AG08395 (cell line): ENCODE results near the gene NLRP11.

Experiments
- DNase-seq: peaks from one replicate; pipeline ENCODE4 v3.0.0; 2012; ENCODE audit warnings: mixed read lengths, low spot score

NLRP11 gene

DNA sequence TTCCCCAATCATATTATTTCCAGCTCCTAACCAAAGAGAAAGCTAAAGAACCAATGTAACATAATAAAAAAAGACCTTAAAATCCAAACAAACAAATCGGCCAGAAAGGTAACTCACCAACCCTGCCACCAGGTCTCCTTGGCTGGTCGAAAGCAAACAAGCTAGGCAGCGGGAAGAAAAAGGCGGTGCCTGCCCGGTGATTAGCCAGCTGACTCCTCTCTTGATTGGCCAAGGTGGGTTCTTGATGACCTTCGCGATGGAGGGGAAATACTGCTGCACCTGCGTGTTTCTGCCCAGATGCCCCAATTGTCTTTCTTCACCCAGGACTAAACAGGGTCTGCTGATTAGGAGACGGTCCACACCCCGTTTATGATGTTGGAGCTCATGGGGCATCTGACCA is at the start of gene NLRP11:
TSS of gene NLRP11 (minus strand) at position 154 of the 400 bp plus-strand sequence. CDS start 13,825 bp downstream, outside the sequence.
- DNase-seq, result no peak

DNA sequence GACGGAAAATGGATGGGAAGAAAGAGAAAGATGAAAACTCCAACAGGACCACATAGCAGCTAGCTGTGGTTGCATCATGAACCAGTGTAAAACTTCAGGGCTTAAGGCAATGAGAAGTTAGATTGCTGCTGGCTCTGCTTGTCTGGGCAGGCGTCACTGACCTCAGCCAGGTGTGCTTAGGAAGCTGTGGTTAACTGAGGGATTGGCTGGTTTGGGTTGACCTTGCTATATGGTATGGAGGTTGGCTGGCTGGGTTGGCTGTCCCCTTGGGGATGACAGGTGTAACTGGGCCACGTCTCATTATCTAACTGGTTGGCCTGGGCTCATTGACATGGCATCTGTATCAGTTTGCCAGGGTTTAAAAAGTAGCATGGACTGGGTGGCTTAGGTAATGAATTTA is 45.4 kb upstream of the NLRP11 start:
- DNase-seq, result no peak

DNA sequence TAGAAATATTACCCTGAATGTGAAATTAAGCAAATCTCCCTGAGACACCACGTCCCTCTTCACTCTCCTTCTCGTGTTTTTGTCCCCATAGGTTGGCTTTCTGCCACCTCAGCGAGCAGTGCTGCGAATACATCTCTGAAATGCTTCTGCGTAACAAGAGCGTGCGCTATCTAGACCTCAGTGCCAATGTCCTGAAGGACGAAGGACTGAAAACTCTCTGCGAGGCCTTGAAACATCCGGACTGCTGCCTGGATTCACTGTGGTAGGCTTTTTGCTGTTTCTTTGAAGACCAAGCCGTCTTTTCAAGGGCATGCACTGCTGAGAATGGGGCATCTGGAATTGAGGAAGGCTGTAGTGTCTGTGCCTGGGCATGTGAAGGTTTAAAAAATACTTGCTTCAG is 38.9 kb upstream of the NLRP11 start:
- no peak for DNase-seq

DNA sequence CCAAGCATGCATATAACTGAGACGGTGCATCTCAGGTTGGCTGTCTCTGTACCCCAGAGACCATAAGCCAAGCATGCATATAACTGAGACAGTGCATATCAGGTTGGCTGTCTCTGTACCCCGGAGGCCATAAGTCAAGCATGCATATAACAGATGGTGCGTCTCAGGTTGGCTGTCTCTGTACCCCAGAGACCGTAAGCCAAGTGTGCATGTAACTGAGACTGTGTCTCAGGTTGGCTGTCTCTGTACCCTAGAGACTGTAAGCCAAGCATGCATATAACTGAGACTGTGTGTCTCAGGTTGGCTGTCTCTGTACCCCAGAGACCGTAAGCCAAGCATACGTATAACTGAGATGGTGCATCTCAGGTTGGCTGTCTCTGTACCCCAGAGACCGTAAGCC is 35.3 kb upstream of the NLRP11 start:
- DNase-seq, result no peak

DNA sequence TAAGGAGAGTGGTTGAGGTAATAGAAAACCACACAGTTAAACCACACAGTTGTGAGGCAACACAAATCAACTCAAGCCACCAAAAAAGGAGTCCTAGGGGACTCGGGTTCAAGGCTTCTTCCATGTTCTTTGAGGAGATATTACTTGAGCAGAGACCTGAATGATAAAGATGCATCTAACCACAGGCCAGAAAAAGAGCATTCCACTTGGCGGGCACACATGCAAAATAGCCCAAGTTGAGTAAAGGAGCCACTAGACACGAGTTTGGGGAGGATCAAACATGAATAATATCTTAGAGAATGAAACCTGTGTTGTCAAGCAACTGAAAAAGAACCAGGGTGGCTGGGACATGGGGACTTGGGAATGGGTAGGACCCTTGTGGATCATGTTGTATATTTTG is 34.7 kb upstream of the NLRP11 start:
- no peak for DNase-seq

DNA sequence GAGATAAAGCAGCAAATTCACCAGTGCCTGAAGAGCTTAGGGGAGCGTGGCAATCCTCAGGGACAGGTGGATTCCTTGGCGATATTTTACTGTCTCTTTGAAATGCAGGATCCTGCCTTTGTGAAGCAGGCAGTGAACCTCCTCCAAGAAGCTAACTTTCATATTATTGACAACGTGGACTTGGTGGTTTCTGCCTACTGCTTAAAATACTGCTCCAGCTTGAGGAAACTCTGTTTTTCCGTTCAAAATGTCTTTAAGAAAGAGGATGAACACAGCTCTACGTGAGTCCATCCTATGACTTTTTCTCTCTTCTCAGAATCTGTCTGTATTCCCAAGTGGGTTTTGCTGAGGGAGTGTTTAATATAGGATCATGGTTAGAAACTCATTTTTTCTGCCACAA is 27.2 kb upstream of the NLRP11 start:
- no peak for DNase-seq

DNA sequence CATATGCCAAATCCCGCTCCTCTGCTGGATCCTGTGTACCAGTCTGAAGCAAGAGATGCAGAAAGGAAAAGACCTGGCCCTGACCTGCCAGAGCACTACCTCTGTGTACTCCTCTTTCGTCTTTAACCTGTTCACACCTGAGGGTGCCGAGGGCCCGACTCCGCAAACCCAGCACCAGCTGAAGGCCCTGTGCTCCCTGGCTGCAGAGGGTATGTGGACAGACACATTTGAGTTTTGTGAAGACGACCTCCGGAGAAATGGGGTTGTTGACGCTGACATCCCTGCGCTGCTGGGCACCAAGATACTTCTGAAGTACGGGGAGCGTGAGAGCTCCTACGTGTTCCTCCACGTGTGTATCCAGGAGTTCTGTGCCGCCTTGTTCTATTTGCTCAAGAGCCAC is 26.6 kb upstream of the NLRP11 start:
- no peak for DNase-seq

DNA sequence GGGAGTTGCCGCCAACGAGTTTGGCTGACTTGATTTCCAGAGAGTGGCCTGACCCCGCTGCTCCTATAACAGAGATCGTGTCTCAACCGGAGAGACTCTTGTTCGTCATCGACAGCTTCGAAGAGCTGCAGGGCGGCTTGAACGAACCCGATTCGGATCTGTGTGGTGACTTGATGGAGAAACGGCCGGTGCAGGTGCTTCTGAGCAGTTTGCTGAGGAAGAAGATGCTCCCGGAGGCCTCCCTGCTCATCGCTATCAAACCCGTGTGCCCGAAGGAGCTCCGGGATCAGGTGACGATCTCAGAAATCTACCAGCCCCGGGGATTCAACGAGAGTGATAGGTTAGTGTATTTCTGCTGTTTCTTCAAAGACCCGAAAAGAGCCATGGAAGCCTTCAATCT is 26.2 kb upstream of the NLRP11 start:
- DNase-seq, result no peak

DNA sequence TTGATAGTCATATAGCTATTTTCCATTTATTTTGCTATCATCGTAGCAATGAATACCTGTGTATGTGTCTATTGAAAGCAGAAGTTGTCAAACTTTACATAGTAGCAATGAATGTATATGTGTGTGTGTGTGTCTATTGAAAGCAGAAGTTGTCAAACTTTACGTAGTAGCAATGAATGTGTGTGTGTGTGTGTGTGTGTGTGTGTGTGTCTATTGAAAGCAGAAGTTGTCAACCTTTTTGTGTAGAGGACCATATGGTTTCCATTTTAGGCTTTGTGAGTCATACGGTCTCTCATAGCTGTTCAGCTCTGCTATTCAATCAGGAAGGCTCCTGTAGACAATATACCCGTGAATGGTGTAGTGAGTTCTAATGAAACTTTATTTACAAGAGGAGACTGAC is 25.4 kb upstream of the NLRP11 start:
- no peak for DNase-seq

DNA sequence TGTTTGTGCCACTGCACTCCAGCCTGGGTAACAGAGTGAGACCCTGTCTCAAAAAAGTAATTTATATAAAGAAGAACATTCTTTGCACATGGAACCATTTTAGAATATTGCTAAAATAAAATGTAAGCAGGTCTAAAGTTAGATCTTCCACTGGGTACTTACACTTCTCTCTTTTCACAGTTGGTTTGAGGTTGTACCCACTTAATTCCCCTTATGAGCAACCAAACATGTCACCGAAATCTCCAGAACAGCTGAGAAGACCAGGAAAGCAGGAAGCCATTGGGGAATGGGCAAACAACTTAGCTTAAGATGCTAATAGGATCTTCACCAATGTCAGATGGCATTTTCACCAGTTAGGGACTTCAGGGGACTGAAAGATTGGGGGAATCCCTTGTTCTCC is 23.4 kb upstream of the NLRP11 start:
- DNase-seq, result no peak

DNA sequence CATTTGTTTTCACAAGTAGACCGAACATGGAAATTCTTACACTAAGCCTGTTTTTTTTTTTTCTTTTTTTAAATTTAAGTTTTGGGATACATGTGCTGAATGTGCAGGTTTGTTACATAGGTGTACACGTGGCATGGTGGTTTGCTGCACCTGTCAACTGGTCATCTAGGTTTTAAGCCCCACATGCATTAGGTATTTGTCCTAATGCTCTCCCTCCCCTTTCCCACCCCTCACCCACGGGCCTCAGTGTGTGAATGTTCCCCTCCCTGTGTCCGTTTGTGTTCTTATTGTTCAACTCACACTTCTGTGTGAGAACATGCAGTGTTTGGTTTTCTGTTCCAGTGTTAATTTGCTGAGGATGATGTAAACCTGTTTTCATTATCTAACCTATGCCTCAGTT is 7.1 kb upstream of the NLRP11 start:
- no peak for DNase-seq

DNA sequence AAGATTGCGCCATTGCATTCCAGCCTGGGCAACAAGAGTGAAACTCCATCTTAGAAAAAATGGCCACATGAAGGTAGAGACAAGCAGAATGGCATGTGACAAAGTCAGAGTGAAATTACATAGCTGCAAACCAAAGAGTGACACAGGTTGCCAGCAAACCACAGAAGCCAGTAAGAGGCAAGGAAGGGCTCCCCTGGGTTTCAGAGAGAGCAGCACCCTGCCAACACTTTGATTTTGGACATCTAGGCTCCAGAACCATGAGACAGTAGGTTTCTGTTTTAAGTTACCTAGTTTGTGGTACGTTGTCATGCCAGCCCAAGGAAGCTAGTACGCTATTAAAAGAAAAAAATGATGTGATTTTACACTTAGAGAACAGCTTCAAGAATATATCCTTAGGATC is 6.5 kb upstream of the NLRP11 start:
- no peak for DNase-seq

DNA sequence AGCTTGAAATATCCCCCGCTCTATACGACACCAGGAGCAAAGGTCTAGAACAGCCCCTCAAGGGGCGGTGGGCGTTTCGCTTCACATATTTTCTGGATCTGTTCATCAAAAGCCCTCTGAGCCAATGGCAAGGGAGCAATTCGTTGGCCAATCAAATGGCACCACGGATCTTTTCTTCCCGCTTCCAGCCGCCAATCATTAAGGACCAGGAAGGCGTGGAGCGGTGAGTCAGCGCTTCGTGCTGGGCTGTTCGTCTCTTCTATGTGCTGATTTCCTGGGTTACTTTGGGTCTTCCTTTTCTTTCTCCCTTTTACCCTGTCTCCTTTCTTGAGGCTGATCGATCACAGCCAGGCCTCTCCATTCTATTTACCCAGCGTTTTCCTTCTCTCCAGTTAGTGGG is 4.5 kb upstream of the NLRP11 start, which contains the start of gene NLRP4:
TSS of gene NLRP4 (plus strand) at position 201 of the 400 bp plus-strand sequence. CDS start 15,541 bp downstream, outside the sequence.
- no peak for DNase-seq

DNA sequence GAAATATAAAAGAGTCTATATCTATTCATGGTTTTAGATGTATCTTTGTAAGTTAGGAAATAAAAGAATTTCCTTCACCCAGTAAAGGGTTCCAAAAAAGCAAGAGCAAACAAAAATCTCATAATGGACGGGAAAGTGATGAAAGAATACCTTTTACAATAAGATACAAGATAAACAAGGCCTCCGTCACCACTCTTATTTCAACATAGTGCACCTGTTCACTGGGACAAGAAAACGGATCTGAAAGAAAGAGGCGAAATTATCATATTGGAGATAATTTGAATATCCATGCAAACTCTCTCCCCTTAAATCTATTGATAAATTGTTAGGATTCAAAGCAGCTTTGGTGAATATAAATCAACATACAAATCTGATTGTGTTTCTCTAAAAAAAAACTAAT is 877 bp upstream of the NLRP11 start:
- DNase-seq, result no peak

DNA sequence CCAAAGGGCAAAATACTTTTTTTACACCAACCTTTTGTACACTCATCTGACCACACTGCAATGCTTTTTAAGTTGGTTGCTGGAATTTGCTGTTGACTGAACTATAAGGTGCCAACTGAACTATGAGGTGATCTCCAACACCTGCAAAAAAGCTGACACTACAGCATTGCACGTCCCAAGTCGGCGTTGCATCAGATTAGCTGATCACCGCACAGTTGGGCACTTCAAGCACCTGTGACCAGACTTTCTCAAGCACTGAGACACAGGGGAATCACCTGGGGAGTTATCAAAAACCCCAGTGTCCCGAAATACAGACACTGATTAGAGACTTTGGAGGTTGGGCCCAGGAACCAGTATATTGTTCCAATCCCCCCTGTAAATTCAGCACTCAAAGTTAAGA is 1.1 kb downstream of the NLRP11 start:
- no peak for DNase-seq

DNA sequence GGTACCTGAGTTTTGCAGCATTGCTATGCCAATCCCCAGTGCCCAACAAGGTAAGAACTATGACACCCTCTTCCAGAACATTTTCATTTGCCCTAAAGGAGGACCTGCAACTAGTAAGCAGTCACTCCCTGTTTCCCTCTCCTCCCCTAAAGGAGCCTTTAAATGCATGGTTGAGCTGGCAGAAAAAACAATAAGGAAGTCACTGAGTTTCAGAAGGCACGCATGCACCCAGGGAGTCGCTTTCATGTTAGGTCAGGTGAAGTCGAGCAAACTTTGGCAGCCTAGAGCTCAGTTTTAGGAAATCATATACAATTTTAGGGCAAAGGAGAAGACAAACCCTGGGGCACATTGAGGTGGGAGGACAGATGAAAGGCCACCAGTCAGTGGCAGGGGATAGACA is 11.8 kb downstream of the NLRP11 start:
- no peak for DNase-seq

DNA sequence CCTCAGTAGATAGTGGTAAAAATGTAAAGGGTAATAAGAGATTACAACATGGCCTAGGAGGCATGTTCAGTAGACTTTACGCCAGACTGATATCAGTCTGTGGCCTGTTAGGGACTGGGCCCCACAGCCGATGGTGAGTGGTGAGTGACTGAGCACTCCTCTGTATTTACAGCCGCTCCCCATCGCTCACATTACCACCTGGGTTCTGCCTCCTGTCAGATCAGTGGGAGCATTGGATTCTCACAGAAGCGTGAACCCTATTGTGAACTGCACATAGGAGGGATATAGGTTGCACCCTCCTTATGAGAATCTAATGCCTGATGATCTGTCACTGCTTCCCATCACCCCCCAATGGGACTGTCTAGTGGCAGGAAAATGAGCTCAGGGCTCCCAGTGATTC is 17.9 kb downstream of the NLRP11 start:
- no peak for DNase-seq

DNA sequence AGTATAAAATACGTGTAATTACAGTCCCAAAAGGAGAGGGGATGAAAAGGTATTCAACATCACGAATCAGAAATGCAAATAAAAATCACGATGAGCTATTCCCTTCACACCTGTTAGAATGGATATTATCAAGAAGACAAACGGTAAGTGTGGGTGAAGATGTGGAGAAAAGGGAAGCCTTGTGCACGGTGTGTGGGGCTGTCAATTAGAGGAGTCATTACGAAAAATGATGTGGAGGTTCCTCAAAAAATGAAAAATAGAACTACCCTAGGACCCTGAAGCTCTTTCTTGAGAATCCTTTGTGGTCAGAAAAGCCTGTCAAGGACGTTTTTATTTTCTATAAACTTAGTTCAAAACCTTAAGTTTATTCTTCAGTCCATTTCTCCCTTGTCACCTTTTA is 19.4 kb downstream of the NLRP11 start:
- no peak for DNase-seq

DNA sequence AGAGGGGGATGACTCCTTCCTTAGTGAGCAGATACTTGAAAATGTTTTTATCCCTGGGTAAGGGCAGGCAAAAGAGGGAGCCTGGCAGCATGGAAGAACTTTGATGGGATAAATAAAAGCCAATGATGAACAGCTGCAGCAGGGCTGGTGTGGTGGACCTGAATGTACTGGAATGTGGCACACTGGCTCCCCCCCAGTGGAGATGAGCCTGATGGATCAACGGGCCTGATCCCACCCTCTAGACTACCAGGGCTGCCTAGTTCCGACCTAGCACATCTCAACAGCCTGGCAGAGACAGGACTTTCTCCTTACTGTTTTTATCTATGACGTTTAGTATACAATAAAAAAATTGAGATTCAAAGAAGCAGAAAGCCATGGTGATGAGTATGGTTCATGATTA is 20.5 kb downstream of the NLRP11 start:
- DNase-seq, result no peak

DNA sequence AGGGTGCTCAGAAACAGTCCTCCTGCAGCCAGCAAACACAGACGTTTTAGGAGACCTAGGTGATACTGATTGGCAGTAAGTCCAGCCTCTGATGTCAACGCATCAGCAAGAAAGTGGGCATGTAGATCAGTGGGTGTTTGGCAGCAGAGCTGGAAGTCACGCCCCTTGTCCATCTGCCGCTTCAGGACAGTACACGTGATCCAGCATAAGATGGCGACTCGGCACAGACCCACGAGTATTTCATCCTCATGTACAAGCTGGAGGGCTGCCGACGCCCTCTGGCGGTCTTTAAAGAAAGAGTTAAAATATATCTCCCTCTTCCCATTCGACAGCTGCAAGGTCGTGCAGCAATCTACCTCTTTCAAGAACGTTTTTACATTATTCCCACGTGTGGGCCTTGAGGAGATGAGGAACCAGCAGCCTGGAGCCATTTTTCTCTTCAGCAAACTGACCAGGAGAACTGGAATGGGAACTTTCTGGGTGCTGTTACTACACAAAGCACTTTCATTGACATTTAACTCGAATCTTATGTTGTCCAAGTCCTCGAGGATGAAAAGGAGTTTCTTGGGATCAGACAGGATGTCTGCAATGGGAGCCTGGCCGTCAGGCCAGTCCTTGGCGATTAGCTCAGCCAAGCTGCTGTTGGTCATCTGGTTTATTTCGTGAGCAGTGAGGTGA is 22.3 kb downstream of the NLRP11 start:
- DNase-seq, result no peak

DNA sequence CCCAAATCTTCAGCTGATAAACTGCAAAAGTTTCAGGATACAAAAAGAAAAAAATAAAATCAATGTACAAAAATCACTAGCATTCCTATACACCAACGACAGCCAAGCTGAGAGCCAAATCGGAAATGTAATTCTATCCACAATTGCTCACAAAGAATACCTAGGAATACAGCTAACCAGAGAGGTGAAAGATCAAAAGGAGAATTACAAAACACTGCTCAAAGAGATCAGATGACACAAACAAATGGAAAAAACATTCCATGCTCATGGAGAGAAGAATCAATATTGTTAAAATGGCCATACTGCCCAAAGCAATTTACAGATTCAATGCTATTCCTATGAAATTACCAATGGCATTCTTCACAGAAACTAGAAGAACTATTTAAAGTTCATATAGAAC is 29.5 kb downstream of the NLRP11 start:
- no peak for DNase-seq

DNA sequence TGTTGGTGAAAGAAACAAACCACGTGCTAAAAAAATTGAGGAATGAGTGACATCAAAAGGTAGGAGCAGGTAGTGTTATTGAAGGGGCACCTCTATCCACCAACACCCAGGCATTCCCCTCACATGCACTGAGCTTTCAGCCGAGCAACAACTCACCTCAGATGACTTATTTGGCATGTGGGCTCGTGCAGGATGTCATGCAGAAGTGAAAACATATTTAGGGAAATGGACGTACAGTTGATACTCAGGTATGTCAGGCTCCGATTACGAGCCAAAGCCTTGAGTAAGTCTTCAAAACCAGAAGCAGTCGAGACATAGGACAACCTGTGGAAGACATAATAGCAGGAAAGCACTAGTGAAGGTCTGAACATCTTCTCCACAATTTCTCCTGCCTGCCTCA is 30.4 kb downstream of the NLRP11 start:
- DNase-seq, result no peak

DNA sequence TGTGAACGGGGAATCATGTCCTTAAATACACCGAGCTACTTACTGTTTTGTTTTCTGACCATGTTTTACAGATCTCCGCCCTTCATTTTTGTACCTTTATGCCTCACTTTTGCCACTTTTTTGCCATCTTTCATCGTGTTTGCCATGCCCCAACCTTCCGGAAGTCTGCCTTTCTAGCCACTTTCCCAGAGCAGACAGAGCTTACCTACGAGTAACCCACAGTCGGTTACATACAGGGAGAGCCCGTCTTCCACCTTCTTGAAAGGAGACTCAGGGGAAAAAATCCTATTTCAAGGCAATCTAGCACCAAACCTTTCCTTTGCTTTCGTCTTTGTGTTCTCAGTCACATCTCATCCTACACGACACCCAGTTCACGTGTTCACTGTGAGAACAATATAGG is 36.8 kb downstream of the NLRP11 start:
- DNase-seq, result no peak

DNA sequence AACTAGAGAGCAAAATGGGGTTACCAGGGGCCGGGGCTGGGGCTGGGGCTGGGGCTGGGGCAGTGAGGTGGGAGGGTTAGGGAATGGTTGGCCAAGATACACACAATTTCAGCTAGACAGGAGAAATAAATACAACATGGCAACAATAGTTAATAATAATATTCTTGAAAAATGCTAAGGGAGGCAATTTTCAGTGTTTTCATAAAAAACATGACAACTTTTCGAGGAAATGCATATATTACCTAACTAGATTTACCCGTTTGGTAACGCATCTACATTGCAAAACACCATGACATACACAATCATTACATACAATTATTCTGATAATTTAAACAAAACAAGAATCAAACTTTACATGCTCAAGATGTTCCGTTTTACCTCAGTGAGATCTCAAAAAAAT is 50.7 kb downstream of the NLRP11 start:
- no peak for DNase-seq

DNA sequence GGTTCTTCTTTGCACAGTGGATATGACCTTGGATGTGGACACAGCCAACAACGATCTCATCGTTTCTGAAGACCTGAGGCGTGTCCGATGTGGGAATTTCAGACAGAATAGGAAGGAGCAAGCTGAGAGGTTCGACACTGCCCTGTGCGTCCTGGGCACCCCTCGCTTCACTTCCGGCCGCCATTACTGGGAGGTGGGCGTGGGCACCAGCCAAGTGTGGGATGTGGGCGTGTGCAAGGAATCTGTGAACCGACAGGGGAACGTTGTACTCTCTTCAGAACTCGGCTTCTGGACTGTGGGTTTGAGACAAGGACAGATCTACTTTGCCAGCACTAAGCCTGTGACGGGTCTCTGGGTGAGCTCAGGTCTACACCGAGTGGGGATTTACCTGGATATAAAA is 53.5 kb downstream of the NLRP11 start:
- DNase-seq, result no peak
